ENCODE results near the gene PNMA8C.
A peak's percentile ranks its signal among the peaks of the same experiment; 100 is the strongest.
"Not testable (repeated sequence)": the region's sequence is repeated elsewhere in the genome, so short reads cannot be mapped to it uniquely, and the experiment has no call there.

The PNMA8C gene

DNA sequence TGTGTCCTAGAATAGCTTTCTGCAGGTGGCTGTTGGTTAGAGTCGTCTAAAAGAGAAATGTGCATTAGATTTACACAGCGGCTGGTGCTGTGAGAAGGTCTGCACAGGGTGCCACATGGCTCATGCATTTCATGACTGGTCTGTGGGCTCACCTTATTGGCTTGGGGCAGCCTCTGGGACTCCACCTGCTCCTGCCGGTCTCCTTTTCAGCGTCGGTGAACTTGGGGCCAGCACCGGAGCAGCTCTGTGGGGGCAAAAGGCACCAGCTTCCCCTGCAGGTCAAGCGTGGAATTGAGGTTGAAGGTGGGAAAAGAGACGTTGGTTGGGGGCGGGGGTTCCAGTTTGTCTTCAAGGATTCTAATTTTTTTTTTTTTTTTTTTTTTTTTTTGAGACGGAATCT lies 3.1 kb upstream of the PNMA8C start:
- H3K4me3 ChIP-seq (ENCODE audit: low read length), result no peak overlapping the region
- TF ChIP-seq ZNF274 (IDR thresholded peaks at IDR 0.05; ENCODE audit: low read depth, low read length), result no peak

DNA sequence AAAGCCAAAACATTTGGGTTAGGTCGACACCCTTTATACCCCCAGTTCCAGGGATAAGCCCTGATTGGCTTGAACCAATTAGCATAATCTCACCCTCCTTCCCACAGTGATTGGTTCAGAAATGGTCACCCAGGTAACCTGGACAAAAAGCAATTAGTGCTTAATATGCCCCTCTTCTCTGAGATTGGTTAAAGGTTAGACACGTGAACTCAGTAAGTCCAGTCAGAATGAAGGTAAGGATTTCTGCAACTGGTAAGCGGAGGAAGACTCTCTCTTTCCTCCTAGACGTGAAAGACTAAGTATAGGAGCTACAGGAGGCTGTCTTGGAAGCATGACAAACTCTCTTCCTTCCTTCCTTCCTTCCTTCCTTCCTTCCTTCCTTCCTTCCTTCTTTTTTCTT lies 1.3 kb upstream of the PNMA8C start:
- TF ChIP-seq ZNF274 (IDR thresholded peaks at IDR 0.05; ENCODE audit: low read depth, low read length), result no peak
- H3K4me3 ChIP-seq (ENCODE audit: low read length), result no peak overlapping the region

GRCh38 chr19:46427518-46428045 lies 1.2 kb downstream of the PNMA8C start:
- TF ChIP-seq ZNF274 (IDR thresholded peaks at IDR 0.05; ENCODE audit: low read depth, low read length), result no peak
- H3K4me3 ChIP-seq (ENCODE audit: low read length), result no peak overlapping the region

DNA sequence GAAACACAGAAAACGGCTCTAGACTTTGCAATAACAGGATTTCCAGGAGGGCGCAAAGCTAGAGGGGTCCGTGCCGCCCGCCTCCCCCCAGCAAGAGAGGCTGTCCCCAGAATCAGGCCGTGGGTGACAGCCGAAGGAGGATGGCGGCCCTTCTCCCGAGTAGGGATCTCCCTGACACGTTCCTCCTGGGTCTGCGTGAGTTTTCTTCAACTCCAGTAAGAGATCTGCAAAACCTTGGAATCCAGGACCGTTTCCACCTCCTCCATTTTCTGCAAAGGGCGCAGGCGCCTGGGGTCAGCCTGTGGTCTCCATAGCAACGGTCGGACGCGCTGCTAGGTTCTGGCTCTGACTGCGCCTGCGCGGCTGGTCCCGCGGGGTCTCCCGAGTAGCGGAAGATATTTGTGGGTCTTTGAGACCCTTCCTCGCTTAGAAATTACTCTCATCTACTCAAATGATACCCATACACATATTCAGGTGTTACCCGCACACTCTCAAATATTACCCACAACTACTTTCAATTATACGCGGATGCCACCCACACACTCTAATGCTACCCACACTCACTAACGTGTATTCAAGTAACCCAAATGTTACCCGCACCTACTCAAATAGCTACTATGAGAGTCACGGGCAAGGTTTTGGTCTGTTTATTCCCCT lies 2.1 kb downstream of the PNMA8C start:
- H3K4me3 ChIP-seq (ENCODE audit: low read length), result peak overlapping the region; percentile 54; the same call in 1 of the 2 replicates
- no peak for TF ChIP-seq ZNF274 (IDR thresholded peaks at IDR 0.05; ENCODE audit: low read depth, low read length)

DNA sequence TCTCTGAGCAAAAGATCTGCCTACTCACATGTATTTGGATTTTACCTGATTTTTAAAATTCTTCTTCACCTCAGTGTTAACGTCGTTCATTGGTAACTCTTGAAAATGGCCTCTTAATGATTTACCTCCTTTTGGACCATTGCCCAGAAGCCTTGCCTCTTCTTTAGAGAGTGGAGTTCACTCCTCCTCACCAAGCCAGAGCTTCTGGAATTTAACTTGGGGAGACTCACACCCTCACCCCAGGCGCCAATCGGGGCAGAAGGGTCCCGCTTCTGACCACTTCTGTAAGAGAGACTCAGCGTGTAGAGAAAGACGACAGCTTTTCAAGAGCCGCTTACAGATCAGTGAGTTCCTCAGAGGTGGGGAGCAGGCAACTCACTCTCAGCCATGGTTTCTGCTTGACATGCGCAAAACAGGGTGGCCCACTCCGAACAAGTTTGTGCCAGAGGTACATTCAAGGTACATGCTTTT lies 2.7 kb downstream of the PNMA8C start:
- H3K4me3 ChIP-seq (ENCODE audit: low read length), result peak overlapping the region; percentile 54; the same call in 1 of the 2 replicates
- TF ChIP-seq ZNF274 (IDR thresholded peaks at IDR 0.05; ENCODE audit: low read depth, low read length), result no peak

- no peak for TF ChIP-seq ZNF274 (IDR thresholded peaks at IDR 0.05; ENCODE audit: low read depth, low read length)
- no peak overlapping the region for H3K4me3 ChIP-seq (ENCODE audit: low read length)
Observed at GRCh38 chr19:46423188-46423587, 5.5 kb downstream of the PNMA8C start.

GRCh38 chr19:46422344-46422743 lies 6.4 kb downstream of the PNMA8C start:
- no peak for TF ChIP-seq ZNF274 (IDR thresholded peaks at IDR 0.05; ENCODE audit: low read depth, low read length)

GRCh38 chr19:46420056-46420455 lies 8.7 kb downstream of the PNMA8C start:
- TF ChIP-seq ZNF274 (IDR thresholded peaks at IDR 0.05; ENCODE audit: low read depth, low read length), result no peak

More at GRCh38 chr19:46422344-46422743, 6.4 kb downstream of the PNMA8C start:
- H3K4me3 ChIP-seq (ENCODE audit: low read length), result no peak overlapping the region

DNA sequence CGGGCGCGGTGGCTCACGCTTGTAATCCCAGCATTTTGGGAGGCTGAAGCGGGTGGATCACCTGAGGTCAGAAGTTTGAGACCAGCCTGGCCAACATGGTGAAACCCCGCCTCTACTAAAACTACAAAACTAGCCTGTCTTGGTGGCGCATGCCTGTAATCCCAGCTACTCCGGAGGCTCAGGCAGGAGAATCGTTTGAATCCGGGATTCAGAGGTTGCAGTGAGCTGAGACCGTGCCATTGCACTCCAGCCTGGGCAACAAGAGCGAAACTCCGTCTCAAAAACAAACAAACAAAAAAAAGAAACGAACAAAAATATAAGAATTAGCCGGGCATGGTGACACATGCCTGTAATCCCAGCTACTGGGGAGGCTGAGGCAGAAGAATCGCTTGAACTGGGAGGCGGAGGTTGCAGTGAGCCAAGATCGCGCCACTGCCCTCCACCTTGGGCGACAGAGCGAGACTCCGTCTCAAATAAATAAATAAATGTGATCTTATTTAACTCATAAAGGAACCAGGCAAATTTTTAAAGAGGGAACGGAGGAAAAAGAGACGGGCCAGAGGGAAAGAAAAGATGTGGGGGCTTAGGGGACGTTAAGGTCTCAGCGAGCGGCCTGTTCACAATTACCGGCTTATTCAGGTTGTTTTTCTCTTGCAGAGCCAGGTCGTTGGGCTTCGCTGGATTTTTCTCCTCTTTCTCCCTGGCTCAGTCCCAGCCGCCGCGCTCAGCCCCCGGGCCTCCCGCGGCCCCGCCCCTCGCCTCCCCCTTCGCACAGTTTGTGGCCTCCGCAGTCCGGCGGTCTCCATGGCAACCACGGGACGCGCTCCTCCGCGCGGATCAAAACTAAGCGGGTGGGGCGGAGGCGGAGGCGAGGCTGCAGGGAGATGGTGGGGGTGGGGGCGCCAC lies 12.7 kb downstream of the PNMA8C start:
- H3K4me3 ChIP-seq (ENCODE audit: low read length), result not testable (repeated sequence)

More at GRCh38 chr19:46420056-46420455, 8.7 kb downstream of the PNMA8C start:
- no peak overlapping the region for H3K4me3 ChIP-seq (ENCODE audit: low read length)

GRCh38 chr19:46414899-46415298 lies 13.8 kb downstream of the PNMA8C start:
- not testable (repeated sequence) for H3K4me3 ChIP-seq (ENCODE audit: low read length)

DNA sequence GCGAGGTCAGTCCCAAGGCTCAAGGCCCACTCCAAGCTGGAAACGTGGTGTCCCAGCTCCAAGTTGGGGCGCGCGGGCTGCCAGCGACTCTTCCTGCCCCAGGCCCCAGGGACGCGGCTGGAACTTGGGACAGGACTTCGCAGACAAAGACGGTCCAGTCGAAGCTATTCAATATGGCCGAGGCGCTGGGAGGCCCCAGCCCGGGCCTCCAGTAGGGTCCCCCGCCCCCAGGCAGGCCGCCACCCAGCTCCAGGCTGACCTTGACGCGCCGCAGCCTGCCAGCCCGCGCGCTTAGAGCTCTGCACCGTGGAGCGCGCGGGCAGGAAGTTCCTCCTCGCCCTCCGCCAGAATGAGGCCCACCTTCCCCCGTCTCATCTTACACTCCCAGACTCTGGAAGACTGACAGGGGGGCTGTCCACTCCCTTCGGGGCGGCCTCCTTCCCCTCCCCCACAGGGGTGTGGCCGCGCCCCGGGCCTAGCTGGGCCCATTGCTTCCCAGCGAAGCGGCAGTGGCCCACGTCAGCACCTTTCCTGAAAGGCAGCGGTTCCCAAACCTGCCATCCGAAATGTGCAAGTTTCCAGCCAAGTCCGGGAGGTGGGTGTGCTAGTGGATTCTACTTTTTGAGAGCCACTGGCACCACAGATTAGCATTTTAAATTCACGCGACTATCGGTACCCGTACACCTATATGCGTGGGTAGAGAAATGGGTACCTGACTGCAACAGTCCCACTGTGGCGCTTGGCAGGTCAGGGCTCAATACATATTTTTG lies 15.3 kb downstream of the PNMA8C start, which contains the start of gene CCDC8:
Gene CCDC8, minus strand, starts transcription at position 303 of the 770 bp plus-strand sequence. CDS start 754 bp downstream, outside the sequence.
- no peak for TF ChIP-seq ZNF274 (IDR thresholded peaks at IDR 0.05; ENCODE audit: low read depth, low read length)
- H3K4me3 ChIP-seq (ENCODE audit: low read length), result peak within 1 kb of the TSS; percentile 10; the same call in 1 of the 2 replicates

DNA sequence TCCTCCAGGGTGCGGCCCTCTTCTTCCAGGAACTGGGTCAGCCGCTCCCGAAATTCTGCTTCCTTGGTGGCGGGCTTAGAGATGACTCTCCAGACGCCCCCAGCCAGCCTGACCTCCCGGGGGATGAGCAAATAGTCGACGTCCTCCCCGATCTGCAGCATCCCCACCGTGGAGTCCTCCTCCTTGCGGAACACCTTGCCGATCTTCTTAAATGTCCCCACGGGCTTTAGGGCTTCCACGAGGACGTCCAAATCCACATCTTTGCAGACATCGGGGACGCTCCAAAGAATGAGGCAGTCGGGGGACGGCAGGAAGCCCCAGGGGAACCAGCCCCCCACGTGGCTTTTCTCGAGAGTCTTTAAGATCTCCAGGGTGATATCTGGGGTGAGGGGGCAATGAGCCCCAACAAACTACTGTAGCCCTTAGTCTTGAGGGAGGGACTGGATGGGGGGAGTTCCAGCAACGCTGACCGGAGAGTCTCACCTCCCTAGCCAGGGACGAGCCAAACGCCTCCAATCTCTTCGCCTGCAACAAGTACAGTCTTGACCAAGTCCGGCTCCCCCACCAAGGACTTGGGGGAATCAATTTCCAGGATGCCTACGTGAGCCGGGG lies 16.0 kb downstream of the PNMA8C start:
- H3K4me3 ChIP-seq (ENCODE audit: low read length), result peak overlapping the region; percentile 10; the same call in 1 of the 2 replicates
- TF ChIP-seq ZNF274 (IDR thresholded peaks at IDR 0.05; ENCODE audit: low read depth, low read length), result no peak

DNA sequence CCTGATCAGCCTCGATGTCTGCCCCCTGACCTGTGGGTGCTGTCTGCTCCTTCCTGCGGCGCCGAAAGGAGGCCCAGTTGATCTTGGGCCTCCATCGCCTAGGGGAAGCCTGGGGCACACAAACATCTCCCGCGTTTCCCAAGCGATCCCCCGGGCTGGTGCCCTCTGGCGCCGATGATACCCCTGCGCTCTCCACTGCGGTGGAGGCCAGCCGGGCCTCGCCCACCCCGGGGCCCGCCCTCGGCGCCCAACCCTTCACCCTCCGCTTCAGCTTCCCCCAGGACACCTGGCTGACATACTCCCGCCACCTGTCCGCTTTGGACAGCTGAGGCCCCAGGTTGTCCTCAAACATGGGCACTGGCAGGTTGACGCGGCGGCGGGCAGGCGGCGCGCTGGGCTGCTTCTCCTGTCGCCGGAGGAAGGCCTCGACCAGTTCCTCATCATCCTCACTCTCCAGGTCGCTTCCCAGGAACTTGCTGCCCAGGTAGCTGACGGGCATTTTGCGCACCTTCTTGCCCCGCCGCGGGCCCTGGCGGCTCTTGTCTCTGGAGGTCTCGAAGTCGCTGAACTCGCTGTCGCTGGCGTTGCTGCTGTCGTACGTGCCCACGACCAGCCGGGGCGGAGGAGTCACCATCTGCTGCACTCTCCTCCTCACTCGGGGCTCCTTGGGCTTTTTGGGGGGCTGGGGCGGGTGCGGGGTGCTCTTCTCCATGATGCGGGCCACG lies 16.6 kb downstream of the PNMA8C start:
- no peak for TF ChIP-seq ZNF274 (IDR thresholded peaks at IDR 0.05; ENCODE audit: low read depth, low read length)
- H3K4me3 ChIP-seq (ENCODE audit: low read length), result no peak overlapping the region

All from GM08714 (cell line).